ENCODE measurements around the gene SH3TC1.

The SH3TC1 gene

GRCh38 chr4:8270912-8271815 is 72.1 kb downstream of the SH3TC1 start:
- Histone ChIP-seq H3K4me2 (ENCODE audit: low read depth, low read length, poor library complexity, severe bottlenecking) (no peak overlapping the region), H3K79me2 (ENCODE audit: insufficient read depth, low read length) (no peaks in the 10 kb centered on the region), H3K27me3 (ENCODE audit: insufficient read depth, low read length, poor library complexity, severe bottlenecking) (no peaks in the 10 kb centered on the region), H3K9me3 (ENCODE audit: insufficient read depth, low read depth, low read length) (no peaks in the 10 kb centered on the region), H3K9me2 (replicated peaks; ENCODE audit: low read depth, low read length) (no peaks in the 10 kb centered on the region), H3K4me1 (ENCODE audit: insufficient read depth, low read length, poor library complexity, severe bottlenecking) (no peaks in the 10 kb centered on the region), H3K36me3 (ENCODE audit: insufficient read depth, low read length) (no peaks in the 10 kb centered on the region), H3F3A (ENCODE audit: low read depth) (no peaks in the 10 kb centered on the region), H3K4me3 (ENCODE audit: low read length, poor library complexity, severe bottlenecking) (no peak overlapping the region), H4K20me1 (ENCODE audit: insufficient read depth, low read length, poor library complexity, severe bottlenecking) (no peaks in the 10 kb centered on the region), H2AFZ (ENCODE audit: low read length) (no peak overlapping the region), H3K9ac (ENCODE audit: low read depth, low read length, poor library complexity, severe bottlenecking) (no peak overlapping the region)
- TF ChIP-seq EZH2phosphoT487 (IDR thresholded peaks at IDR 0.05; ENCODE audit: borderline replicate concordance) (no peak), CTCF (conservative IDR thresholded peaks at IDR 0.05; ENCODE audit: low read length) (no peak)

GRCh38 chr4:8271821-8272220 is 72.7 kb downstream of the SH3TC1 start:
- Histone ChIP-seq H3K27me3 (ENCODE audit: insufficient read depth, low read length, poor library complexity, severe bottlenecking) (no peaks in the 10 kb centered on the region), H3K4me3 (ENCODE audit: low read length, poor library complexity, severe bottlenecking) (no peak overlapping the region), H3K79me2 (ENCODE audit: insufficient read depth, low read length) (no peaks in the 10 kb centered on the region), H2AFZ (ENCODE audit: low read length) (no peak overlapping the region), H3K36me3 (ENCODE audit: insufficient read depth, low read length) (no peaks in the 10 kb centered on the region), H3K9me2 (replicated peaks; ENCODE audit: low read depth, low read length) (no peaks in the 10 kb centered on the region), H3K4me2 (ENCODE audit: low read depth, low read length, poor library complexity, severe bottlenecking) (no peak overlapping the region), H3F3A (ENCODE audit: low read depth) (no peaks in the 10 kb centered on the region), H3K9ac (ENCODE audit: low read depth, low read length, poor library complexity, severe bottlenecking) (no peak overlapping the region), H3K9me3 (ENCODE audit: insufficient read depth, low read depth, low read length) (no peaks in the 10 kb centered on the region), H3K4me1 (ENCODE audit: insufficient read depth, low read length, poor library complexity, severe bottlenecking) (no peaks in the 10 kb centered on the region), H4K20me1 (ENCODE audit: insufficient read depth, low read length, poor library complexity, severe bottlenecking) (no peaks in the 10 kb centered on the region)
- TF ChIP-seq CTCF (conservative IDR thresholded peaks at IDR 0.05; ENCODE audit: low read length) = no peak

- no peak overlapping the region for H3K4me2 ChIP-seq (ENCODE audit: low read depth, low read length, poor library complexity, severe bottlenecking)
Measured at GRCh38 chr4:8272472-8273428, 73.7 kb downstream of the SH3TC1 start.

More at GRCh38 chr4:8272472-8273428, 73.7 kb downstream of the SH3TC1 start:
- no peaks in the 10 kb centered on the region for H3K9me3 ChIP-seq (ENCODE audit: insufficient read depth, low read depth, low read length)
- no peaks in the 10 kb centered on the region for H3K79me2 ChIP-seq (ENCODE audit: insufficient read depth, low read length)
- no peaks in the 10 kb centered on the region for H3K27me3 ChIP-seq (ENCODE audit: insufficient read depth, low read length, poor library complexity, severe bottlenecking)
- no peak overlapping the region for H2AFZ ChIP-seq (ENCODE audit: low read length)
- no peaks in the 10 kb centered on the region for H3F3A ChIP-seq (ENCODE audit: low read depth)
- TF ChIP-seq EZH2phosphoT487 (IDR thresholded peaks at IDR 0.05; ENCODE audit: borderline replicate concordance) = no peak
- no peak for TF ChIP-seq CTCF (conservative IDR thresholded peaks at IDR 0.05; ENCODE audit: low read length)
- H3K36me3 ChIP-seq (ENCODE audit: insufficient read depth, low read length) = no peaks in the 10 kb centered on the region
- H3K4me3 ChIP-seq (ENCODE audit: low read length, poor library complexity, severe bottlenecking) = no peak overlapping the region
- no peaks in the 10 kb centered on the region for H3K9me2 ChIP-seq (replicated peaks; ENCODE audit: low read depth, low read length)
- H3K9ac ChIP-seq (ENCODE audit: low read depth, low read length, poor library complexity, severe bottlenecking) = no peak overlapping the region
- no peaks in the 10 kb centered on the region for H4K20me1 ChIP-seq (ENCODE audit: insufficient read depth, low read length, poor library complexity, severe bottlenecking)
- H3K4me1 ChIP-seq (ENCODE audit: insufficient read depth, low read length, poor library complexity, severe bottlenecking) = no peaks in the 10 kb centered on the region
